WI38 (cell line): ENCODE results near the gene TRIP11.

Experiments used
- H3K4me3 ChIP-seq: 2 replicates; pipeline ENCODE4 v1.5.1; 2011; ENCODE audit warnings: low read depth, mild to moderate bottlenecking, control low read depth, low read length
- TF ChIP-seq, protein P1 (sequence below): IDR thresholded peaks from 2 replicates; pipeline ENCODE4 v1.5.1; 2012; ENCODE audit warnings: low read depth, mild to moderate bottlenecking, control low read depth, low read length

TRIP11 gene

DNA sequence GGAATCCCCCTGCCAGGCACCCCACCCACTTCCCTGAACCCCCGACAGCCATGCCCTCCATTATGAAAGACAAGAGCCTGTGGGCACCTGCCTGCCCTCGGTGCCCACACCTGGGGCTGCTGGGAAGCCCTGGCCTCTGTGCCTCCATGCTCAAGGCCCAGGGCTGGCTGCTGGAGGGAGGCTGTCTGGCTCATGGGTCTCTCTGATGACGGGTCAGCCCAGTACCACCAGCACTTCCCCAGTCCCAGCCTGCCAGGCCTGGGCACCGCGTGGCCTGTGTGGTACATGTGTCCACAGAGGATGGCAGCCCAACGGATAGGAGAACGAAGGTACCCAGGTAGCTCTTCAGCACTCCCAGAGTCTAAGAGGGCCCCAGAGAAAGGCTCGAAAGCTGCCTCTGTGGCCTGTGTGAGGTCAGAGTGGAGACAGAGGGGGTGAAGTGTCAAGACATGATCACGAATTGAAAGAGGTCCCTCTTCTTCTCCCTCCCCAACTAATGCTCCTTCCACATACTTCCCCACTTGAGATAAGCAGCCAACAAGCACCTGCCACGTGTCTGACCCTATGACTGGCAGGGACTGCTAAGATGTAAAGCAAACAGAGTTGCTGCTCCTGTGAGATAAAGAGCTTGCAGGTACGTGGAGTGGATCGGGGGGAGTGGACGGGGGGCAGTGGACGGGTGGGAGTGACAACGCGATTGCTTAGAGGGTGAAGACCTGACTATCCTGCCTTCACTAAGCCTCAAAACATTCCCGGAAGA, 113.5 kb downstream of the TRIP11 start:
- TF ChIP-seq, protein P1, sequence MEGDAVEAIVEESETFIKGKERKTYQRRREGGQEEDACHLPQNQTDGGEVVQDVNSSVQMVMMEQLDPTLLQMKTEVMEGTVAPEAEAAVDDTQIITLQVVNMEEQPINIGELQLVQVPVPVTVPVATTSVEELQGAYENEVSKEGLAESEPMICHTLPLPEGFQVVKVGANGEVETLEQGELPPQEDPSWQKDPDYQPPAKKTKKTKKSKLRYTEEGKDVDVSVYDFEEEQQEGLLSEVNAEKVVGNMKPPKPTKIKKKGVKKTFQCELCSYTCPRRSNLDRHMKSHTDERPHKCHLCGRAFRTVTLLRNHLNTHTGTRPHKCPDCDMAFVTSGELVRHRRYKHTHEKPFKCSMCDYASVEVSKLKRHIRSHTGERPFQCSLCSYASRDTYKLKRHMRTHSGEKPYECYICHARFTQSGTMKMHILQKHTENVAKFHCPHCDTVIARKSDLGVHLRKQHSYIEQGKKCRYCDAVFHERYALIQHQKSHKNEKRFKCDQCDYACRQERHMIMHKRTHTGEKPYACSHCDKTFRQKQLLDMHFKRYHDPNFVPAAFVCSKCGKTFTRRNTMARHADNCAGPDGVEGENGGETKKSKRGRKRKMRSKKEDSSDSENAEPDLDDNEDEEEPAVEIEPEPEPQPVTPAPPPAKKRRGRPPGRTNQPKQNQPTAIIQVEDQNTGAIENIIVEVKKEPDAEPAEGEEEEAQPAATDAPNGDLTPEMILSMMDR, result no peak
- H3K4me3 ChIP-seq, result no peak overlapping the region

DNA sequence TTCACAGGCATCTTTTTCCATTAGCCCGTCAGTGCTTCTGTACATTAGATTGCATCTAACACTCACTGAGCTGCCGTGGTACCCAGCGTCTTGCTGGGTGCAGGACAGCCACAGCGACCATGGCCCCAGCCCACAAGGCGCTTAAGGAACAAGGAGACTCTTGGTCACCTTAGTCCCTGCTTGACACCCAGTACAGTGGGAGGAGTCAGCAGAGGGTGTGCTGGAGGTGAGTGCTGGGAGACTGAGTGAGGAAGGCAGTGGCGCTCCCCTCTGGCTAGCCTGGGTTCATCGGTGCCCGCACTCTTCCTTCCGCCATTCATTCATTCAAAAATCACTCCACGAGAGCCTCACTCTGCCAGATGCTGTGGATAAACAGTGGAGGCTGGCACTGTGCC, 114.1 kb downstream of the TRIP11 start:
- TF ChIP-seq, protein P1, result no peak
- H3K4me3 ChIP-seq, result no peak overlapping the region

GRCh38 chr14:91925001-91925726, 114.7 kb downstream of the TRIP11 start:
- TF ChIP-seq, protein P1, result no peak
- H3K4me3 ChIP-seq, result no peak overlapping the region

DNA sequence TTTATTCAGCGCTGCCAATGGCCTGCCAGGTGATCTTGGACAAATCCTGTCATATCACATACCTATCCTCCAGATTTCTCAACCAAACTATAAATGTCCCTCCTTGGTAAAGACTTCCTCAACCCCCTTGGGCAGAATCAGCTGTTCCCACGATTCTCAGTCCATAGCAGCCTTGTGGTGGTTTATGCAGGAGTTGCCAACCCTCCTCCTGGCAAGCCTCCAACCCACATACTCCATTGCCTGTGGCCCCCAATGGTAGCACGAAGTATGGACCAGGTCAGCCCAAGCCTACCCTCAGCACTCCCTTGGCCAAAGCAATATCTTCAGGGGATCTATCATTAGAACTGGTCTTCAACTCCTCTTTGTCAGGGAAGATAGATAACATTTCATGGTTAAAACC, 119.3 kb downstream of the TRIP11 start:
- TF ChIP-seq, protein P1, result no peak
- no peak overlapping the region for H3K4me3 ChIP-seq

DNA sequence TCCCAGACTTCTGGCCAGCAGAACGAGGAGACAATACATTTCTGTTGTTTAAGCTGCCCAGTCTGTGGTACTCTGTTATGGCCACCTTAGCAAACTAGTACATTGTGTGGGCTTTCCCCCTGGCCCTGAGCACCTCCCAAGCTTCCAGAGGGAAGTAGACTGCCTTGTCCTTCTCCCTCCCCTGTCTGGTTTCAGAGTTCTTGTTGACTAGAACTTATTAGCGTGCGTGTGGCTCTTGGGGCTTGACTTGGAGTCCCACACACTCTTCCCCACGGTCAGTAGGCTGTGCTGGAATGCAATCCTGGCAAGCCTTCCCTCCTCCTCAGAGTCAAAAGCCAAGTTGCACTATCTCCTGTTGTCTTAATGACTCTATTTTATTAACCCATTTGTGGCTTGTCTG, 120.0 kb downstream of the TRIP11 start:
- TF ChIP-seq, protein P1, result no peak
- no peak overlapping the region for H3K4me3 ChIP-seq

- H3K4me3 ChIP-seq, result no peak overlapping the region
- TF ChIP-seq, protein P1, result no peak
Measured at GRCh38 chr14:91918186-91918883, 121.5 kb downstream of the TRIP11 start.
